Stimulated activated CD4-positive, alpha-beta T cell treated with anti-CD3 and anti-CD28 coated beads, Interleukin-2, amount 100 ng/mL, for 24 hours (primary cell): ENCODE results near the gene SHROOM3.

ENCODE experiments used
- DNase-seq, 2 donors: peaks; one replicate each; pipeline ENCODE4 v3.0.0-alpha.2; 2020

The SHROOM3 gene

GRCh38 chr4:76630741-76631140, 195.7 kb downstream of the SHROOM3 start:
- no peak for DNase-seq

GRCh38 chr4:76634220-76634619, 199.2 kb downstream of the SHROOM3 start:
- no peak for DNase-seq

DNA sequence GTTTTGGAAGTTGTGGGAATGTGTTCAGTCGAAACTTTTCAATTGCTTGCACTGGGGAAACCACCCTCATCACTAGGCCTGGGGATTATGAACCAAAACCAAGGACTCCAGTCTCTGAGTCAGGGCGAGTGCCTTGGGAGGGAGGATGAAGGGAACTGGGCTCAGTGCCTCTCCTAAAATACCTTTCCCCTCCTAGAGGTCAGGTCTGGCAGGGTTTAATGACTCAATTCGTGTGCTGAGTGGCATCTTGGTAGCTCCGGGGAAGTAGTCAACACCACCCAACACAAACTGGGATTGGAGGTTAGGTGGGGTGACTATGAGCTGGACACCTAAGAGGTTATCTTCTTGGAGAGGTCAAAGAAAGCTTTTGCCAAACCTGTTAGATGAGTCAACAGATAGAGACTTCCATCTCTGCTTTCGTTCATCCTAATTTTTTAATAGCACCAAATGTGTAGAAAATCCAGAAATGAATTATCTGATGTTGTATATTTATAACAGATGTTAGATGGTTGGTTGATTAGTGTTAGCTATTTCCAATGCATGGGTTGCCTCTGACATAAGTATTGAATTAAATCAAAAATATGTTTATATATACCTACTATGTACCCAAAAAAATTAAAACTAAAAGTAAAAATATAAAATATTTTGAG, 202.8 kb downstream of the SHROOM3 start:
- no peak for DNase-seq

GRCh38 chr4:76639288-76639687, 204.3 kb downstream of the SHROOM3 start:
- no peak for DNase-seq

DNA sequence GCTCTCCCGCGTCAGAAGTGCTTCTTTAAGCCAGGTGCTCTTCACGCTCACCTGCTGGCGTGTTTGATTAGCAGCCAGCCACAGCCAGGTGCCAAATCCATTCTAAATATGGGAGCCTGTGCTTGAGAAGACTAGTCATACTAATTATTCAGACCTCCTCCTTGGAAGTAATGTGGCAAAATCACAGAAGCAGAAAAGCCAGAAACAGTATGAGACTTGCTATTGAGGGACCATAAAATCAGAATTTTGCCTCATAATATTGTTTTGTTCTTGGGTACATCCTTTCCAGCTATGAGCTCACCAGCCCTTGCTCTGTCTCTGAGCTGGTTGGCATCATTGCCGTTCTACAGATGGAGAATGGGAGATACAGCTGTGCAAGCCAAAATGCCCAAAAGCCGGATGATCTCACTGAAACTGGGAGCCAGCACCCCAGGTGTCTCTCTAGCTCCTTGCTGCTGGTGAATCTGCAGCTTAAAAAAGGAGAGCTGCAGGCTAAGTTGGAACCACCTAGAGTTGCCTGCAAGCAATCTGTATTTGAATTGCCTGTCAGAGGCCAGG, 205.4 kb downstream of the SHROOM3 start:
- DNase-seq = no peak

DNA sequence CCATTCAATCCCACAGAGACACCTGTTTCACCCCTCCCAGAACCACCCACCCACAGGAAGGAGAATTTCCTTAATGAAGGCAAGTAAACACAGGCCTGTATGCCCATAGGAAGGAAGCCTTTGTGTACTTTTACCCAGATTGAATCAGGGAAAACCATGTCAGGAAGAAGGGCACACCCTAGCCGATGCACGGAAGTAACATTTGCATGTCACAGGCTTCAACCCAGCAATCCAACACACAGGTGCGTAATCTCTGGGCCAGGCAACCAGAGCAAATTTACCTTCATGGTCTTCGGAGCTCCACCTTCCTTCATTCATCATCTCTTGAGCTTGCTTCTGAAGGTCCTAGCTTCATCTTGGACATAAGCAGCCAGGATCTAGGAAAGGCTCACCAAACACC, 206.3 kb downstream of the SHROOM3 start:
- no peak for DNase-seq

DNA sequence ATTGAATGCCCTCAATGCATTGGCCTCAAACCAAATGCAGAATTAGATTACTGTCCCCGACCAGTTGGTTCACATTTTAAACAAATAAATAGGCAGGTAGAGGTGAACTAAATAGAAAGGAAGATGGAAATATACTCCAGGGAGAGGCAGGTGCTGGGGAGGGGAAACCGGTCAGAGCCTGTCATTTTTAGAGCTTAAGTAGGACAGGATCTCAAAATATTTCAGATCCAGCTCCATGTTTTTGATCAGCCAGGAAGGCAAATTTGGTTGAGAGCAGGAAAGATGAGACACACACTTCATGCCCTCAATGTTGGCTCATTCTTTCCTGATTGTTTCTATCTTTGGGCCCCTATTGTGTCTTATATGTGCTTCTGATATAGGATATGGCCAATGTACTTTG, 206.7 kb downstream of the SHROOM3 start:
- DNase-seq = no peak

DNA sequence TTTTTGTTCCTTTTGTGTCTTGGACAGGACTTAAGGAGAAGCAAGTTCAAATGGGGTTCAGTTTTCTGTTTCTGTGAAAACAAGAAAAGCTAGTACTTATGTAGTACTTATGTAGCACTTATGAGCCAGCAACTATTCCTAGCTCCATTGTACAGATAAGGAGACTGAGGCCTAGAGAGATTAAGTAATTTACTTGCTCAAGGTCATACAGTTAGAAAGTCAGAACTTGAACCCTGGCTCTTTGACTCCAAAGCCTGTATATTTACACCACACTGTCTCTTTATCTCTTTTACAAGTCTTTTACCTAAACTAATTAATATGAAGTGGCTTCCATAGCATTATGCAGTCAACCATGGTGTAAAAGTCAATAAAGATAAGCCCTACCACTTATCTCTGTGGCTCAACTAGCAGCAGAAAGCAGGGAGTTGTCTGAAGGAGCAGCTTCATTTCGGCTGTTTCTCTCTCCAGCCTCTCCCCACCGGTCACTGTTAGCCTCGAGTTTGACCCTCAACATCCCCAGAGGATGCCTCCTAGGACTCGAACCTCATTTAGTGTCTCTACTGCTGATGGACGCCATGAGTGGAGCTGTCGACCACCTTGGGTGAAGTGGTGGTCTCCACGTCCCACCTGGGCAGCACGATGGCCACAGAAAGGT, 209.9 kb downstream of the SHROOM3 start:
- no peak for DNase-seq

DNA sequence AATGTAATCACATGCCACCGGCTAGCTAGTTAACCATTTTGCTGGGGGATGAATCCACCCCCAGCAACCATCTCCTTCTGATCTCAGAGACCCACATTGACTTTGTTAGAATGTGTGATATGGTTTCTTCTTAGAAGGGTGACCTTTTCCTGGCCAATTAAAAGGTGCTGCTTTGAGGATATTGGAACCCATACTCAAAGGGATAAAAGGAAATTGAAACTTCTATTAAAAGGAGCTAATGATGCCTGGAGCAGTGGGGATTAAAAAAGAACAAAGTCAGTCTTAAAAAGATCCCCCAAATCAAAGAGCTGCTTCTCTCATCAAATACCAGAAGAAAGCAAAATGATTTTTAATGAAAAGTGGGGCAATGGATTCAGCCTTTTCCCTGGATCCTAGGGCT, 214.1 kb downstream of the SHROOM3 start:
- no peak for DNase-seq

- no peak for DNase-seq
Measured at GRCh38 chr4:76651616-76652015, 216.6 kb downstream of the SHROOM3 start.

GRCh38 chr4:76652389-76652788, 217.4 kb downstream of the SHROOM3 start:
- no peak for DNase-seq

- DNase-seq = no peak
Measured at GRCh38 chr4:76654084-76654483, 219.1 kb downstream of the SHROOM3 start.

GRCh38 chr4:76654791-76655190, 219.8 kb downstream of the SHROOM3 start:
- no peak for DNase-seq

GRCh38 chr4:76655566-76656479, 220.8 kb downstream of the SHROOM3 start:
- no peak for DNase-seq

DNA sequence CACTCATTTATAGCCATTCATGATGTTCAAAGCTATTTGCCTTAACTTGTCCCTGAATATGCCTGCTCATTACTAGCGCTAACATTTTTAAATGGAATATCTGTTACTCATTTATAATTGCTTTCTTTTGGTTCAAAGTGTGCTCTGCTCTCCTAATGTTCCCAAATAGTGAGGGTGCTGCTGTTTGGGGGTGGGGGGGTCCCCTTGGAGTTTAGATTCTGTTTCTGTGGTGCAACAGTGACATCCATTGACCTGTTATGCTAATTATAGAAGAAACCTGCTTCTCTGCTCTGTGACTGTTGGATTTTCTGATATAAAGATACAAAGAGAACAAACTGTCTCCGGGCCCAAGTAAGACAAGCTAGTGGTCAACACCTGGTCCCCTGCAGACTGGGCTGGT, 222.4 kb downstream of the SHROOM3 start:
- DNase-seq = no peak

- DNase-seq = no peak
Measured at GRCh38 chr4:76658231-76659102, 223.4 kb downstream of the SHROOM3 start.

GRCh38 chr4:76659103-76659490, 224.1 kb downstream of the SHROOM3 start:
- DNase-seq = no peak

DNA sequence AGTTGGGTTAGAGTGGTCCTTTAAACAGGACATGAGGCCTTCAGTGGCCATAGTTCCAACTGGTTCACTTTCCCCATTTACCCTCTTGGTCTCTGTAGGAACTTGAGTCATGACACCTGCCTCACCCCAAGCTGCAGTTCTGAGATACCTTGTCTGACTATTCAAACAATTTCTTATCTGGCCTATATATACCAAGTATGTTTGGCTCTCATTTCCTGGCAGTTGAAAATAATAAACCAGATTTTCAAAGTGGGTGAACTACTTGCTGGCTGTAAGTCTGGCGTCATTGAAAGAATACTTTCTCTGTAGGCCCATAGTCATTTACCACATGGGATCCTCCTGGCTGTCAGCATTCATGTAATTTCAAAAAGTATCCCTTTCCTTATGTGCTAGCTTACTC, 228.8 kb downstream of the SHROOM3 start:
- DNase-seq = no peak

- no peak for DNase-seq
Measured at GRCh38 chr4:76665153-76665552, 230.1 kb downstream of the SHROOM3 start.

GRCh38 chr4:76665721-76666120, 230.7 kb downstream of the SHROOM3 start:
- DNase-seq = no peak

DNA sequence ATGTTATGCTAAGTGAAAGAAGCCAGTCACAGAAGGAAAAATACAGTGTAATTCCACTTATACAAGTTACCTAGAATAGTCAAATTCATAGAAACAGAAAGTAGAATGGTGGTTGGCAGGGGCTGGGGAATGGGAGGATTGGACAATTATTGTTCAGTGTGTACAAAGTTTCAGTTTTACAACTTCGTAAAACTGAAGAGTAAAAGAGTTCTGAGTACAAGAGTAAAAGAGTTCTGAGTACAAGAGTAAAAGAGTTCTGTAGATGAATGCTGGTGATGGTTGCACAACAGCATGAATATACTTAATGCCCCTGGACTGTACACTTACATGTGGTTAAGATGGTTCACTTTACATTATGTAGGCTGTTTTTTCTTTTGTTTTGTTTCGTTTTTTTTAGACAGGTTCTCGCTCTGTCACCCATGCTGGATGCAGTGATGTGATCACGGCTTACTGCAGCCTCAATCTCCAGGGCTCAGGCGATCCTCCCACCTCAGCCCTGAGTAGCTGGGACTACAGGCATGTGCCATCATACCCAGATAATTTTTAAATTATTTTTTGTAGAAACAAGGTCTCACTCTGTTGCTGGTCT, 232.0 kb downstream of the SHROOM3 start:
- DNase-seq = no peak

DNA sequence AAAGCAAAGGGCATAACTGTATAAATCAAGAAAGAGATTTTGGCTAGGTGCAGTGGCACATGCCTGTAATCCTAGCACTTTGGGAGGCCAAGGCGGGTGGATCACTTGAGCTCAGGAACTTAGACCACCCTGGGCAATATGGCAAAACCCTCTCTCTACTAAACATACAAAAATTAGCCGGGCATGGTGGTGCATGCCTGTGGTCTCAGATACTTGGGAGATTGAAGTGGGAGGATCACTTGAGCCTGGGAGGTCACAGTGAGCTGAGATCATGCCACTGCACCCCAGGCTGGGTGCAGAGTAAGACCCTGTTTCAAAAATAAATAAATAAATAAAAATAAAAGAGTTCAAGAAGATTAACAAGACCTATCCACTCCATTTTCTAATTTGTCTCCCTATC, 235.6 kb downstream of the SHROOM3 start:
- no peak for DNase-seq
